GM12878 (cell line): Measurements from ENCODE around the gene ZCCHC8.
"Not testable (repeated sequence)": the region's sequence is repeated elsewhere in the genome, so short reads cannot be mapped to it uniquely, and the experiment has no call there.

Experiments used
- BACH1 ChIP-seq: fragments of 450-650 bp; IDR thresholded peaks from 2 replicates; pipeline ENCODE4 v1.6.1; 2017; ENCODE audit warnings: mild to moderate bottlenecking, borderline replicate concordance
- CBFB ChIP-seq: IDR thresholded peaks from 2 replicates; pipeline ENCODE4 v1.6.1; 2016; ENCODE audit warnings: antibody characterized with exemption, low read depth
- CHD4 ChIP-seq: fragments of 200-600 bp; sonication (generic); IDR thresholded peaks from 2 replicates; pipeline ENCODE4 v1.6.1; 2016; ENCODE audit warnings: mild to moderate bottlenecking
- CREB1 ChIP-seq: IDR thresholded peaks from 2 replicates; pipeline ENCODE4 v1.6.1; 2012; ENCODE audit warnings: low read depth, mild to moderate bottlenecking, inconsistent platforms
- CTCF ChIP-seq, 3 experiments: IDR thresholded peaks in 2 of 3; conservative IDR thresholded peaks in 1 of 3; 2 replicates each; pipeline ENCODE4 v1.5.1; 2011; ENCODE audit warnings: low read depth in 3 of 3, low read length in 3 of 3, mild to moderate bottlenecking in 3 of 3, control low read depth in 2 of 3, moderate library complexity in 2 of 3, inconsistent platforms in 1 of 3, mixed read lengths in 1 of 3; ENCODE audit not compliant: control insufficient read depth in 2 of 3, insufficient read depth in 1 of 3; ENCODE audit errors: extremely low read depth in 1 of 3
- EZH2 ChIP-seq: IDR thresholded peaks from 2 replicates; pipeline ENCODE4 v1.6.1; 2012; ENCODE audit warnings: low read depth, mild to moderate bottlenecking, control low read depth, inconsistent platforms, low read length, borderline replicate concordance; ENCODE audit not compliant: control insufficient read depth
- FOXM1 ChIP-seq: IDR thresholded peaks from 2 replicates; pipeline ENCODE4 v1.6.1; 2012; ENCODE audit warnings: low read depth, mild to moderate bottlenecking, inconsistent platforms, low read length, moderate library complexity
- IKZF1 ChIP-seq: fragments of 450-650 bp; conservative IDR thresholded peaks from 2 replicates; pipeline ENCODE4 v1.6.1; 2017; ENCODE audit warnings: antibody characterized with exemption, mild to moderate bottlenecking
- JUND ChIP-seq: IDR thresholded peaks from 2 replicates; pipeline ENCODE4 v1.6.1; 2012; ENCODE audit warnings: low read depth, mild to moderate bottlenecking, low read length, improper control_type of control experiment, moderate library complexity
- NR2C2 ChIP-seq: IDR thresholded peaks from 2 replicates; pipeline ENCODE4 v1.6.1; 2011; ENCODE audit warnings: borderline replicate concordance, low read depth; ENCODE audit not compliant: control insufficient read depth, insufficient read length
- POLR2AphosphoS5 ChIP-seq: IDR thresholded peaks from 2 replicates; pipeline ENCODE4 v1.6.1; 2011; ENCODE audit warnings: mild to moderate bottlenecking, low read length, inconsistent platforms
- RAD21 ChIP-seq: IDR thresholded peaks from 2 replicates; pipeline ENCODE4 v1.6.1; 2011; ENCODE audit warnings: mild to moderate bottlenecking, low read depth, low read length, moderate library complexity; ENCODE audit not compliant: insufficient read depth
- TCF7 ChIP-seq: IDR thresholded peaks from 2 replicates; pipeline ENCODE4 v1.6.1; 2014; ENCODE audit warnings: antibody characterized with exemption, borderline replicate concordance

GRCh38 chr12:122470576-122470975, 30.2 kb downstream of the ZCCHC8 start:
- not testable (repeated sequence) for TF ChIP-seq JUND; IKZF1; CTCF (IDR thresholded peaks at IDR 0.05 in 2 of 3, conservative IDR thresholded peaks at IDR 0.05 in 1 of 3; ENCODE audit: control insufficient read depth in 2 of 3, extremely low read depth in 1 of 3, insufficient read depth in 1 of 3, low read depth in 3 of 3, low read length in 3 of 3); RAD21; CHD4; EZH2; CBFB; BACH1; POLR2AphosphoS5; NR2C2; CREB1; TCF7; FOXM1
